ENCODE data around the gene IWS1.
A peak's percentile ranks its signal among the peaks of the same experiment; 100 is the strongest.

The IWS1 gene

GRCh38 chr2:127506510-127506909, 19.8 kb downstream of the IWS1 start:
- Histone ChIP-seq H3K4me3 (ENCODE audit: low read depth in 1 of 2, low read length in 2 of 2) (no peak overlapping the region), H3K27me3 (ENCODE audit: control insufficient read depth in 1 of 2, insufficient read depth in 2 of 2, low read length in 2 of 2) (no peaks in the 10 kb centered on the region), H3K9me3 (ENCODE audit: control insufficient read depth in 1 of 2, low read length in 2 of 2) (no peaks in the 10 kb centered on the region), H3K9ac (ENCODE audit: low read depth in 1 of 2, low read length in 2 of 2) (no peak overlapping the region), H3K27ac (ENCODE audit: low read depth, low read length) (no peak overlapping the region), H3K4me1 (ENCODE audit: control insufficient read depth in 1 of 2, insufficient read depth in 2 of 2, low read length in 2 of 2) (peaks cover 29% of the 10 kb centered on the region in 2 donors), H3K36me3 (ENCODE audit: control insufficient read depth in 1 of 2, insufficient read depth in 2 of 2, low read length in 2 of 2) (peaks cover 29 to 38% of the 10 kb centered on the region in 2 donors)

GRCh38 chr2:127504552-127505430, 21.5 kb downstream of the IWS1 start:
- H3K9ac ChIP-seq (ENCODE audit: low read depth in 1 of 2, low read length in 2 of 2): no peak overlapping the region
- H3K36me3 ChIP-seq (ENCODE audit: control insufficient read depth in 1 of 2, insufficient read depth in 2 of 2, low read length in 2 of 2): peaks cover 29 to 53% of the 10 kb centered on the region in 2 donors
- no peaks in the 10 kb centered on the region for H3K27me3 ChIP-seq (ENCODE audit: control insufficient read depth in 1 of 2, insufficient read depth in 2 of 2, low read length in 2 of 2)
- no peaks in the 10 kb centered on the region for H3K9me3 ChIP-seq (ENCODE audit: control insufficient read depth in 1 of 2, low read length in 2 of 2)
- H3K4me3 ChIP-seq (ENCODE audit: low read depth in 1 of 2, low read length in 2 of 2): no peak overlapping the region
- no peak overlapping the region for H3K27ac ChIP-seq (ENCODE audit: low read depth, low read length)
- peaks cover 16% of the 10 kb centered on the region in 2 donors for H3K4me1 ChIP-seq (ENCODE audit: control insufficient read depth in 1 of 2, insufficient read depth in 2 of 2, low read length in 2 of 2)

- peaks cover 7 to 8% of the 10 kb centered on the region in 2 donors for H3K4me1 ChIP-seq (ENCODE audit: control insufficient read depth in 1 of 2, insufficient read depth in 2 of 2, low read length in 2 of 2)
- H3K27ac ChIP-seq (ENCODE audit: low read depth, low read length): no peak overlapping the region
- H3K36me3 ChIP-seq (ENCODE audit: control insufficient read depth in 1 of 2, insufficient read depth in 2 of 2, low read length in 2 of 2): peaks cover 31 to 62% of the 10 kb centered on the region in 2 donors
- no peak overlapping the region for H3K4me3 ChIP-seq (ENCODE audit: low read depth in 1 of 2, low read length in 2 of 2)
- H3K9me3 ChIP-seq (ENCODE audit: control insufficient read depth in 1 of 2, low read length in 2 of 2): no peaks in the 10 kb centered on the region
- H3K9ac ChIP-seq (ENCODE audit: low read depth in 1 of 2, low read length in 2 of 2): no peak overlapping the region
- no peaks in the 10 kb centered on the region for H3K27me3 ChIP-seq (ENCODE audit: control insufficient read depth in 1 of 2, insufficient read depth in 2 of 2, low read length in 2 of 2)
Measured at GRCh38 chr2:127503491-127503890, 22.8 kb downstream of the IWS1 start.

GRCh38 chr2:127498386-127498785, 27.9 kb downstream of the IWS1 start:
- H3K9ac ChIP-seq (ENCODE audit: low read depth in 1 of 2, low read length in 2 of 2): no peak overlapping the region
- no peak overlapping the region for H3K27ac ChIP-seq (ENCODE audit: low read depth, low read length)
- peaks cover 27 to 77% of the 10 kb centered on the region in 2 donors for H3K36me3 ChIP-seq (ENCODE audit: control insufficient read depth in 1 of 2, insufficient read depth in 2 of 2, low read length in 2 of 2)
- no peaks in the 10 kb centered on the region for H3K27me3 ChIP-seq (ENCODE audit: control insufficient read depth in 1 of 2, insufficient read depth in 2 of 2, low read length in 2 of 2)
- no peaks in the 10 kb centered on the region for H3K9me3 ChIP-seq (ENCODE audit: control insufficient read depth in 1 of 2, low read length in 2 of 2)
- H3K4me1 ChIP-seq (ENCODE audit: control insufficient read depth in 1 of 2, insufficient read depth in 2 of 2, low read length in 2 of 2): no peaks in the 10 kb centered on the region
- no peak overlapping the region for H3K4me3 ChIP-seq (ENCODE audit: low read depth in 1 of 2, low read length in 2 of 2)

GRCh38 chr2:127490283-127490682, 36.0 kb downstream of the IWS1 start:
- no peaks in the 10 kb centered on the region for H3K9me3 ChIP-seq (ENCODE audit: control insufficient read depth in 1 of 2, low read length in 2 of 2)
- H3K27me3 ChIP-seq (ENCODE audit: control insufficient read depth in 1 of 2, insufficient read depth in 2 of 2, low read length in 2 of 2): no peaks in the 10 kb centered on the region
- H3K36me3 ChIP-seq (ENCODE audit: control insufficient read depth in 1 of 2, insufficient read depth in 2 of 2, low read length in 2 of 2): peaks cover 54 to 77% of the 10 kb centered on the region in 2 donors
- peaks cover 7 to 13% of the 10 kb centered on the region in 2 donors for H3K4me1 ChIP-seq (ENCODE audit: control insufficient read depth in 1 of 2, insufficient read depth in 2 of 2, low read length in 2 of 2)
- no peak overlapping the region for H3K4me3 ChIP-seq (ENCODE audit: low read depth in 1 of 2, low read length in 2 of 2)
- no peak overlapping the region for H3K27ac ChIP-seq (ENCODE audit: low read depth, low read length)
- no peak overlapping the region for H3K9ac ChIP-seq (ENCODE audit: low read depth in 1 of 2, low read length in 2 of 2)

- peaks cover 49 to 74% of the 10 kb centered on the region in 2 donors for H3K36me3 ChIP-seq (ENCODE audit: control insufficient read depth in 1 of 2, insufficient read depth in 2 of 2, low read length in 2 of 2)
Measured at GRCh38 chr2:127486247-127487058, 39.8 kb downstream of the IWS1 start.

GRCh38 chr2:127485694-127486071, 40.6 kb downstream of the IWS1 start:
- H3K9ac ChIP-seq (ENCODE audit: low read depth in 1 of 2, low read length in 2 of 2): no peak overlapping the region
- peaks cover 55 to 76% of the 10 kb centered on the region in 2 donors for H3K36me3 ChIP-seq (ENCODE audit: control insufficient read depth in 1 of 2, insufficient read depth in 2 of 2, low read length in 2 of 2)
- no peaks in the 10 kb centered on the region for H3K27me3 ChIP-seq (ENCODE audit: control insufficient read depth in 1 of 2, insufficient read depth in 2 of 2, low read length in 2 of 2)
- H3K4me1 ChIP-seq (ENCODE audit: control insufficient read depth in 1 of 2, insufficient read depth in 2 of 2, low read length in 2 of 2): peaks cover 7 to 11% of the 10 kb centered on the region in 2 donors
- peak overlapping the region in 1 of 2 donors; percentile 2 for H3K4me3 ChIP-seq (ENCODE audit: low read depth in 1 of 2, low read length in 2 of 2)
- H3K27ac ChIP-seq (ENCODE audit: low read depth, low read length): no peak overlapping the region
- no peaks in the 10 kb centered on the region for H3K9me3 ChIP-seq (ENCODE audit: control insufficient read depth in 1 of 2, low read length in 2 of 2)

More at GRCh38 chr2:127486247-127487058, 39.8 kb downstream of the IWS1 start:
- Histone ChIP-seq H3K9me3 (ENCODE audit: control insufficient read depth in 1 of 2, low read length in 2 of 2) (no peaks in the 10 kb centered on the region), H3K27ac (ENCODE audit: low read depth, low read length) (no peak overlapping the region), H3K27me3 (ENCODE audit: control insufficient read depth in 1 of 2, insufficient read depth in 2 of 2, low read length in 2 of 2) (no peaks in the 10 kb centered on the region), H3K4me3 (ENCODE audit: low read depth in 1 of 2, low read length in 2 of 2) (no peak overlapping the region), H3K4me1 (ENCODE audit: control insufficient read depth in 1 of 2, insufficient read depth in 2 of 2, low read length in 2 of 2) (peaks cover 7 to 13% of the 10 kb centered on the region in 2 donors), H3K9ac (ENCODE audit: low read depth in 1 of 2, low read length in 2 of 2) (peak overlapping the region in 1 of 2 donors; percentile 45)

- Histone ChIP-seq H3K9me3 (ENCODE audit: control insufficient read depth in 1 of 2, low read length in 2 of 2) (no peaks in the 10 kb centered on the region), H3K4me1 (ENCODE audit: control insufficient read depth in 1 of 2, insufficient read depth in 2 of 2, low read length in 2 of 2) (peaks cover 7% of the 10 kb centered on the region in 2 donors), H3K27ac (ENCODE audit: low read depth, low read length) (no peak overlapping the region), H3K27me3 (ENCODE audit: control insufficient read depth in 1 of 2, insufficient read depth in 2 of 2, low read length in 2 of 2) (no peaks in the 10 kb centered on the region), H3K4me3 (ENCODE audit: low read depth in 1 of 2, low read length in 2 of 2) (no peak overlapping the region), H3K36me3 (ENCODE audit: control insufficient read depth in 1 of 2, insufficient read depth in 2 of 2, low read length in 2 of 2) (peaks cover 55 to 81% of the 10 kb centered on the region in 2 donors), H3K9ac (ENCODE audit: low read depth in 1 of 2, low read length in 2 of 2) (no peak overlapping the region)
Measured at GRCh38 chr2:127485051-127485693, 41.1 kb downstream of the IWS1 start.

GRCh38 chr2:127482031-127482430, 44.3 kb downstream of the IWS1 start:
- Histone ChIP-seq H3K4me3 (ENCODE audit: low read depth in 1 of 2, low read length in 2 of 2) (no peak overlapping the region), H3K36me3 (ENCODE audit: control insufficient read depth in 1 of 2, insufficient read depth in 2 of 2, low read length in 2 of 2) (peaks cover 37 to 58% of the 10 kb centered on the region in 2 donors), H3K27me3 (ENCODE audit: control insufficient read depth in 1 of 2, insufficient read depth in 2 of 2, low read length in 2 of 2) (no peaks in the 10 kb centered on the region)

More at GRCh38 chr2:127482031-127482430, 44.3 kb downstream of the IWS1 start:
- no peak overlapping the region for H3K9ac ChIP-seq (ENCODE audit: low read depth in 1 of 2, low read length in 2 of 2)
- no peak overlapping the region for H3K27ac ChIP-seq (ENCODE audit: low read depth, low read length)
- H3K4me1 ChIP-seq (ENCODE audit: control insufficient read depth in 1 of 2, insufficient read depth in 2 of 2, low read length in 2 of 2): peaks cover 7% of the 10 kb centered on the region in 2 donors
- H3K9me3 ChIP-seq (ENCODE audit: control insufficient read depth in 1 of 2, low read length in 2 of 2): no peaks in the 10 kb centered on the region

All from duodenal mucosa (tissue), 2 donors.